A549 (cell line): ENCODE measurements around the gene FAM120B. TPM values are rescaled to one million over a fixed set of nuclear protein-coding genes. Genes with fewer than 3 reads are reported as not detected.

Experiments used
- ATAC-seq, 2 experiments: fragments of 200-7000 bp in 1 of 2; fragments of >200 bp in 1 of 2; cut with Nextera tagmentation in 1 of 2; cut with Tn5 transposase in 1 of 2; 3 replicates each; pipeline versions ENCODE4 v1.8.0 to v1.9.1; 2018 to 2020; ENCODE audit warnings: mild to moderate bottlenecking in 1 of 2, moderate library complexity in 1 of 2
- CTCF ChIA-PET: fragments of 300-600 bp; sonication (Branson Sonifier 250); formaldehyde crosslinking; extraction: SDS; loops from one replicate; lab custom pipeline; 2021; ENCODE audit warnings: antibody characterized with exemption, inconsistent platforms; lab: Yijun Ruan, JAX
- POLR2A ChIA-PET: fragments of 350-600 bp; formaldehyde crosslinking; extraction: SDS; loops from one replicate; lab custom pipeline; 2021; ENCODE audit warnings: antibody characterized with exemption, inconsistent platforms; lab: Yijun Ruan, JAX
- DNase-seq, 2 experiments: peaks; one replicate each; pipeline versions ENCODE4 v3.0.0 to v3.0.0-alpha.2; 2011 to 2016; ENCODE audit warnings: low read depth in 1 of 2, low spot score in 1 of 2
- FAIRE-seq: peaks from 2 replicates; lab custom pipeline; 2011; peaks lifted over from hg19 to GRCh38; lab: Jason Lieb, UNC
- H3K27ac ChIP-seq, 2 experiments: fragments of >200 bp; sonication (Bioruptor Twin); formaldehyde crosslinking; 3 replicates each; pipeline ENCODE4 v1.5.1; 2016 to 2017
- H3K4me1 ChIP-seq: fragments of >200 bp; sonication (Bioruptor Twin); formaldehyde crosslinking; 3 replicates; pipeline ENCODE4 v1.6.1; 2016
- H3K4me2 ChIP-seq: fragments of >200 bp; sonication (Bioruptor Twin); formaldehyde crosslinking; 3 replicates; pipeline ENCODE4 v1.6.1; 2016
- H3K4me3 ChIP-seq: fragments of >200 bp; sonication (Bioruptor Twin); formaldehyde crosslinking; 3 replicates; pipeline ENCODE4 v1.5.1; 2016
- H3K9me3 ChIP-seq: fragments of >200 bp; sonication (Bioruptor Twin); formaldehyde crosslinking; 3 replicates; pipeline ENCODE4 v1.6.1; 2016
- CHD4 ChIP-seq: fragments of 200-600 bp; sonication (generic); IDR thresholded peaks from 2 replicates; pipeline ENCODE4 v1.6.1; 2016; ENCODE audit warnings: antibody characterized with exemption, mild to moderate bottlenecking, borderline replicate concordance
- E2F6 ChIP-seq: IDR thresholded peaks from 2 replicates; pipeline ENCODE4 v1.6.1; 2012; ENCODE audit warnings: low read depth, borderline replicate concordance
- EHF ChIP-seq: fragments of 250-450 bp; sonication (Bioruptor Pico); IDR thresholded peaks from 2 replicates; pipeline ENCODE4 v1.5.0; 2020; ENCODE audit warnings: mild to moderate bottlenecking
- EHMT2 ChIP-seq: fragments of 200-600 bp; sonication (generic); IDR thresholded peaks from 2 replicates; pipeline ENCODE4 v1.6.1; 2016; ENCODE audit warnings: antibody characterized with exemption, low read depth, mild to moderate bottlenecking, moderate library complexity
- ELK1 ChIP-seq: fragments of 150-350 bp; IDR thresholded peaks from 2 replicates; pipeline ENCODE4 v1.6.1; 2014; ENCODE audit warnings: low read depth, mild to moderate bottlenecking, low read length
- FOSL2 ChIP-seq, 2 experiments: fragments of 450-650 bp in 1 of 2; fragments of >200 bp in 1 of 2; sonication (Bioruptor Twin) in 1 of 2; formaldehyde crosslinking; IDR thresholded peaks; 2 replicates each; pipeline versions ENCODE4 v1.5.0 to v1.6.1; 2016 to 2020; ENCODE audit warnings: mild to moderate bottlenecking in 1 of 2, moderate library complexity in 1 of 2
- HDAC2 ChIP-seq: fragments of 200-600 bp; sonication (generic); IDR thresholded peaks from 2 replicates; pipeline ENCODE4 v1.6.1; 2016
- HOXA7 ChIP-seq: fragments of 250-450 bp; sonication (Bioruptor Pico); IDR thresholded peaks from 2 replicates; pipeline ENCODE4 v1.5.0; 2020; ENCODE audit warnings: mild to moderate bottlenecking, moderate library complexity
- HOXB13 ChIP-seq: fragments of 250-450 bp; sonication (Bioruptor Pico); IDR thresholded peaks from 2 replicates; pipeline ENCODE4 v1.5.0; 2020; ENCODE audit warnings: low read depth, mild to moderate bottlenecking, moderate library complexity
- JUNB ChIP-seq: fragments of >200 bp; sonication (Bioruptor Twin); formaldehyde crosslinking; IDR thresholded peaks from 2 replicates; pipeline ENCODE4 v1.6.1; 2016
- NFE2L2 ChIP-seq: fragments of 150-350 bp; conservative IDR thresholded peaks from 2 replicates; pipeline ENCODE4 v1.6.1; 2014; ENCODE audit warnings: low read length
- NPAS2 ChIP-seq: fragments of 250-450 bp; sonication (Bioruptor Pico); IDR thresholded peaks from 2 replicates; pipeline ENCODE4 v1.8.0; 2022; ENCODE audit warnings: mild to moderate bottlenecking, moderate library complexity, borderline replicate concordance
- PHF8 ChIP-seq: fragments of 200-600 bp; sonication (generic); IDR thresholded peaks from 2 replicates; pipeline ENCODE4 v1.6.1; 2016; ENCODE audit warnings: low read depth, mild to moderate bottlenecking, antibody characterized with exemption, moderate library complexity, borderline replicate concordance
- RAD21 ChIP-seq, 2 experiments: fragments of >200 bp in 1 of 2; sonication (Bioruptor Twin) in 1 of 2; formaldehyde crosslinking in 1 of 2; IDR thresholded peaks in 1 of 2; conservative IDR thresholded peaks in 1 of 2; 2 replicates in 1 of 2; 3 replicates in 1 of 2; pipeline ENCODE4 v1.6.1; 2012 to 2018; ENCODE audit warnings: inconsistent platforms in 1 of 2
- RCOR1 ChIP-seq: fragments of 150-350 bp; IDR thresholded peaks from 2 replicates; pipeline ENCODE4 v1.6.1; 2014; ENCODE audit warnings: antibody characterized with exemption, low read length, low read depth
- RFX5 ChIP-seq: fragments of 450-650 bp; IDR thresholded peaks from 2 replicates; pipeline ENCODE4 v1.7.1; 2014; ENCODE audit warnings: antibody characterized with exemption, mild to moderate bottlenecking, moderate library complexity
- TP53 ChIP-seq: fragments of 250-450 bp; sonication (Bioruptor Pico); IDR thresholded peaks from 2 replicates; pipeline ENCODE4 v1.5.0; 2021; ENCODE audit warnings: mild to moderate bottlenecking, moderate library complexity
- WGBS: methylation state at CpG from one replicate; pipeline ENCODE4 v1.1.6; 2017; ENCODE audit errors: missing lambda C conversion rate; 5-methylcytosine and 5-hydroxymethylcytosine counted together
- polyA plus RNA-seq, 4 experiments: library from polyadenylated mRNA; depleted of rRNA in 3 of 4; stranded (reverse); fragments of >200 nt; fragmentation: RNase III in 1 of 4; extraction: RNeasy Plus Mini Kit Qiagen cat#74134 plus additional on column Dnase treatment in 1 of 4; gene quantifications; 2 replicates in 3 of 4; 3 replicates in 1 of 4; pipeline ENCODE4 v1.2.3, GENCODE V29; 2011 to 2017

Gene FAM120B
- polyA plus RNA-seq, 2 of the 4 experiments (the other 2 are of a cell fraction), result 7.0 to 7.7 TPM

- no peak for ATAC-seq
- no peak for FAIRE-seq
- CTCF ChIA-PET, result interaction anchor here (0.7 to 1.0 kb wide), 2 partner anchors 437 to 439 kb away, joined by 3 read pairs; no protein-coding TSS in a partner anchor
Measured at GRCh38 chr6:170268216-170269129, 38.1 kb upstream of the FAM120B start.

GRCh38 chr6:170269151-170269845 lies 37.3 kb upstream of the FAM120B start:
- no peak overlapping the region for H3K4me2 ChIP-seq
- ATAC-seq (no peak), FAIRE-seq (no peak)
- CTCF ChIA-PET, result no interaction called here
- H3K9me3 ChIP-seq, result no peaks in the 10 kb centered on the region
- TF ChIP-seq PHF8, result no peak
- no peak for TF ChIP-seq NFE2L2
- TF ChIP-seq, all 56 proteins: peak for 0
- DNase-seq, result no peak
- H3K27ac ChIP-seq, result no peak overlapping the region
- 65% methylated on average over 17 of the region's 22 CpGs for WGBS
- no peaks in the 10 kb centered on the region for H3K4me1 ChIP-seq
- H3K4me3 ChIP-seq, result no peak overlapping the region
- POLR2A ChIA-PET, result no interaction called here

More at GRCh38 chr6:170268216-170269129, 38.1 kb upstream of the FAM120B start:
- 63% methylated on average over 9 of the region's 22 CpGs for WGBS
- Histone ChIP-seq H3K4me2 (no peak overlapping the region), H3K9me3 (no peaks in the 10 kb centered on the region), H3K4me1 (no peaks in the 10 kb centered on the region), H3K27ac (no peak overlapping the region), H3K4me3 (no peak overlapping the region)
- TF ChIP-seq E2F6 (no peak), CHD4 (no peak), TP53 (CRISPR knock-in tag) (no peak)
- POLR2A ChIA-PET, result no interaction called here
- DNase-seq, result no peak

GRCh38 chr6:170269846-170270541 lies 36.6 kb upstream of the FAM120B start:
- POLR2A ChIA-PET, result no interaction called here

More at GRCh38 chr6:170269846-170270541, 36.6 kb upstream of the FAM120B start:
- Histone ChIP-seq H3K27ac (no peak overlapping the region), H3K9me3 (no peaks in the 10 kb centered on the region), H3K4me3 (no peak overlapping the region)
- ATAC-seq (no peak), DNase-seq (no peak)
- TF ChIP-seq RFX5 (no peak), HDAC2 (no peak), RAD21 (conservative IDR thresholded peaks at IDR 0.05 in 1 of 2, IDR thresholded peaks at IDR 0.05 in 1 of 2) (no peak), E2F6 (no peak), HOXA7 (CRISPR knock-in tag) (no peak), NPAS2 (CRISPR knock-in tag) (no peak), FOSL2 (IDR thresholded peaks at IDR 0.05) (no peak), FOSL2 (CRISPR knock-in tag; IDR thresholded peaks at IDR 0.05) (no peak), EHF (CRISPR knock-in tag) (no peak), EHMT2 (no peak), HOXB13 (CRISPR knock-in tag) (no peak), RCOR1 (no peak), JUNB (no peak), ELK1 (no peak)
- TF ChIP-seq, all 56 proteins: peak for 0
- CTCF ChIA-PET, result no interaction called here
- FAIRE-seq, result no peak
- Histone ChIP-seq H3K4me2 (no peak overlapping the region), H3K4me1 (no peaks in the 10 kb centered on the region)
- 62% methylated on average over 17 of the region's 17 CpGs for WGBS
